Stimulated activated CD8-positive, alpha-beta memory T cell treated with anti-CD3 and anti-CD28 coated beads, Interleukin-2, amount 100 ng/mL, for 1 hour (primary cell): ENCODE measurements around the gene LMBR1L.
"Not testable (repeated sequence)": the region's sequence is repeated elsewhere in the genome, so short reads cannot be mapped to it uniquely, and the experiment has no call there.

Experiments
- DNase-seq, 2 donors: peaks; one replicate each; pipeline ENCODE4 v3.0.0-alpha.2; 2020; ENCODE audit warnings: low read depth in 2 of 2

The LMBR1L gene

GRCh38 chr12:49110464-49111155 lies at the start of gene LMBR1L:
LMBR1L (minus strand) TSS chr12:49110847; CDS start chr12:49110555, 292 bp downstream.
- DNase-seq, result peak; percentile 89 to 94

- no peak for DNase-seq
Observed at GRCh38 chr12:49160399-49160798, 49.8 kb upstream of the LMBR1L start.

- no peak for DNase-seq
Observed at GRCh38 chr12:49154221-49154620, 43.6 kb upstream of the LMBR1L start.

GRCh38 chr12:49147384-49147783 lies 36.7 kb upstream of the LMBR1L start:
- DNase-seq, result no peak

GRCh38 chr12:49146406-49146805 lies 35.8 kb upstream of the LMBR1L start:
- no peak for DNase-seq

GRCh38 chr12:49144384-49144783 lies 33.7 kb upstream of the LMBR1L start:
- no peak for DNase-seq

GRCh38 chr12:49138999-49139398 lies 28.4 kb upstream of the LMBR1L start:
- no peak for DNase-seq

- DNase-seq, result no peak
Observed at GRCh38 chr12:49138587-49138986, 27.9 kb upstream of the LMBR1L start.

GRCh38 chr12:49137476-49137875 lies 26.8 kb upstream of the LMBR1L start:
- DNase-seq, result no peak

- not testable (repeated sequence) for DNase-seq
Observed at GRCh38 chr12:49136997-49137396, 26.4 kb upstream of the LMBR1L start.

- DNase-seq, result no peak
Observed at GRCh38 chr12:49133590-49133989, 22.9 kb upstream of the LMBR1L start.

- no peak for DNase-seq
Observed at GRCh38 chr12:49133014-49133413, 22.4 kb upstream of the LMBR1L start.

- DNase-seq, result no peak
Observed at GRCh38 chr12:49131894-49132461, 21.3 kb upstream of the LMBR1L start.

GRCh38 chr12:49131051-49131893 lies 20.6 kb upstream of the LMBR1L start, which contains the start of gene TUBA1B:
TUBA1B (minus strand) TSS chr12:49131395; CDS start chr12:49131300, 95 bp downstream.
- DNase-seq, result peak; percentile 84 to 88

GRCh38 chr12:49130151-49131050 lies 19.8 kb upstream of the LMBR1L start:
- DNase-seq, result peak; percentile 86 to 88

- no peak for DNase-seq
Observed at GRCh38 chr12:49129332-49130150, 18.9 kb upstream of the LMBR1L start.

- DNase-seq, result not testable (repeated sequence)
Observed at GRCh38 chr12:49127971-49128370, 17.3 kb upstream of the LMBR1L start.

GRCh38 chr12:49126852-49127763 lies 16.5 kb upstream of the LMBR1L start:
- DNase-seq, result no peak

GRCh38 chr12:49121047-49121696 lies 10.5 kb upstream of the LMBR1L start:
- no peak for DNase-seq
